Effector memory CD4-positive, alpha-beta T cell (primary cell): ENCODE data around the gene TFDP2.

Source experiments
- DNase-seq, 3 donors: peaks; one replicate each; pipeline ENCODE4 v3.0.0-alpha.2; 2020
- H3K27ac ChIP-seq: 2 replicates; pipeline ENCODE4 v1.7.0; 2013; ENCODE audit warnings: mild to moderate bottlenecking, low read length, moderate library complexity; ENCODE audit not compliant: insufficient read depth, poor library complexity, severe bottlenecking
- H3K27me3 ChIP-seq: replicated peaks from 2 replicates; pipeline ENCODE4 v1.7.0; 2013; ENCODE audit warnings: mild to moderate bottlenecking, low read length; ENCODE audit not compliant: insufficient read depth, control insufficient read depth, poor library complexity, severe bottlenecking
- H3K36me3 ChIP-seq: 2 replicates; pipeline ENCODE4 v1.7.0; 2013; ENCODE audit warnings: mild to moderate bottlenecking, low read length, moderate library complexity; ENCODE audit not compliant: control insufficient read depth, insufficient read depth
- H3K4me1 ChIP-seq: 2 replicates; pipeline ENCODE4 v1.7.0; 2013; ENCODE audit warnings: low read length, mild to moderate bottlenecking; ENCODE audit not compliant: control insufficient read depth, insufficient read depth, poor library complexity, severe bottlenecking
- H3K4me3 ChIP-seq: 2 replicates; pipeline ENCODE4 v1.7.0; 2013; ENCODE audit warnings: low read length, low read depth, mild to moderate bottlenecking; ENCODE audit not compliant: insufficient read depth, poor library complexity, severe bottlenecking
- H3K9me3 ChIP-seq: 2 replicates; pipeline ENCODE4 v1.7.0; 2013; ENCODE audit warnings: mild to moderate bottlenecking, low read length, moderate library complexity; ENCODE audit not compliant: control insufficient read depth

TFDP2 gene

DNA sequence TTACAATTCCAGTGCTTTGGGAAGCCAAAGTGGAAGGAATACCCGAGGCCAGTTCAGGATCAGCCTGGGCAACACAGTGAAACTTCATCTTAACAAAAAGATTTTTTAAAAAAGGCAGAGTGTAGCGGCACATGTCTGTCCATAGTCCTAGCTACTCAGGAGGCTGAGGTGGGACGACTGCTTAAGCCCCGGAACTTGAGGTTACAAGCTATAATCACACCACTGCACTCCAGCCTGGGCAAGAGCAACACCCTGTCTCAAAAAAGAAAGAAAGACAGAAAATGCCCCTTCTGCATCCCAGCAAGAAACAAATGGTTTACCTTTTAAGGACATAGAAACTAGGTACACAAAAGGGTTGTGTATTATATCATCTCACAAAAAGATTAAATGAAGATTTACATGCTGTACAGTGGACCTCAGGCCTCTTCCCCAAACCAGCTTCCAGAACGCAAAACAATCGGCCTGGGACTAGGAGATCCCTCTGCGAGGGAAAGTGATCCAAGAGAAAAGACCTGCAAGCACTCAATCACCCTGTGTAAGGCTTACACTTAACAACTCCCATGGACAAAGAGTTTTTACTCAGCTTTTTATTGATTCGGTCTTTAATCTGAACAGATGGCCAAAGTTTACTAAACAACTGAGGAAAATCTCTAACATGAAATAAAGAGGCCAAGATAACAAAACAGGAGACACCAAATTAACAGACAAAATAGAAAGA, 21.2 kb downstream of the TFDP2 start:
- Histone ChIP-seq H3K4me1 (no peaks in the 10 kb centered on the region), H3K9me3 (no peaks in the 10 kb centered on the region), H3K27ac (no peak overlapping the region), H3K27me3 (no peaks in the 10 kb centered on the region), H3K36me3 (no peaks in the 10 kb centered on the region), H3K4me3 (no peak overlapping the region)
- no peak for DNase-seq

DNA sequence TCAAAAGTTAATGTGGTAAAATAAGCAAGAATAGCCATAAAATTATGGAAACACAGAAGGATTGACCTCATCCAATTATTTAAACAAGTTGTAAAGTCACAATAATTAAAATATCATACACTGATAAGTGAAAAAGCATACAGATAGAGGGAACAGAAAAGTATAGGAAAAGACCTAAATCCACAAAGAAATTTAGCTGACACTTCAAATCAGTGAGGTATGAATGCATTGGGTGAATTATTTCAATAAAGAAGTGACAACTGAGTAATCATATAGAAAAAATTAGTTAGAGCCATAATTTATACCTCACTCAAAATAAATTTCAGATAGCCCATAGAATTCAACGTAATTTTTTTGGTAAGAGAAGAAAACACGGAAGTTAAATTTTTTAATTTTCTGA, 25.1 kb downstream of the TFDP2 start:
- Histone ChIP-seq H3K27ac (no peak overlapping the region), H3K36me3 (no peaks in the 10 kb centered on the region)

DNA sequence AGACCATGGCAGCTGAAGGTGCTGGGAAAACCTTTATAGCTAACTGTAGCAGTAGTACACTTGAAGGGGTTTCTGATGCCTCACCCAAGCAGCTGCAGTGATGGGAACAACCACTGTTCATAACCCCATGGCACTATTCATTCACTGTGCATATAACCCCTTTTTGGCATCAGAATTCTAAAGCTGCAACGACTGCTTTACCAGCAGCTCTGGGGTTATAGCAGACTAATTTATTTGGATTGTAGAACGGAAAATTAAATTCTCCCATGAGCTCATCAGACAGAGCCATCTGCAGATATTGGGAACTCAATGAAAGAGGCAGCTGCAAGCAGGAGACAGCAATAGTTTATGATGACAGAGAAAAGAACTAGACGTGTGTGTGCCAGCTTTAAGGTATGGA, 28.6 kb downstream of the TFDP2 start:
- H3K4me1 ChIP-seq = no peaks in the 10 kb centered on the region
- no peak overlapping the region for H3K4me3 ChIP-seq
- no peaks in the 10 kb centered on the region for H3K9me3 ChIP-seq
- H3K27ac ChIP-seq = no peak overlapping the region
- H3K27me3 ChIP-seq = no peaks in the 10 kb centered on the region
- no peak for DNase-seq
- H3K36me3 ChIP-seq = no peaks in the 10 kb centered on the region

More for the DNA sequence above, 25.1 kb downstream of the TFDP2 start:
- Histone ChIP-seq H3K9me3 (no peaks in the 10 kb centered on the region), H3K4me3 (no peak overlapping the region), H3K4me1 (no peaks in the 10 kb centered on the region), H3K27me3 (no peaks in the 10 kb centered on the region)
- DNase-seq = no peak

DNA sequence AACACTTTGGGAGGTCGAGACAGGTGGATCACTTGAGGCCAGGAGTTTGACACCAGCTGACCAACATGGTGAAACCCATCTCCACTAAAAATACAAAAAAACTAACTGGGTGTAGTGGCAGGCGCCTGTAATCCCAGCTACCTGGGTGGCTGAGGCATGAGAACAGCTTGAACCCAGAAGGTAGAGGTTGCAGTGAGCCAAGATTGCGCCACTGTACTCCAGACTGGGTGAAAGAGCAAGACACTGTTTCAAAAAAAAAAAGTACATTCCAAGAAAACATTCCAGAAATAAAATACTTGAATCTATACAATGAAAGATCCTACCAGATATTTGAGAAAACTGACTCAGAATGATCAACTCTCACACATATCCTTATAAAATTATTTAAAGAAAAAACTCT, 30.4 kb downstream of the TFDP2 start:
- no peak for DNase-seq
- Histone ChIP-seq H3K9me3 (no peaks in the 10 kb centered on the region), H3K27me3 (no peaks in the 10 kb centered on the region), H3K36me3 (no peaks in the 10 kb centered on the region), H3K4me1 (no peaks in the 10 kb centered on the region), H3K4me3 (no peak overlapping the region), H3K27ac (no peak overlapping the region)

DNA sequence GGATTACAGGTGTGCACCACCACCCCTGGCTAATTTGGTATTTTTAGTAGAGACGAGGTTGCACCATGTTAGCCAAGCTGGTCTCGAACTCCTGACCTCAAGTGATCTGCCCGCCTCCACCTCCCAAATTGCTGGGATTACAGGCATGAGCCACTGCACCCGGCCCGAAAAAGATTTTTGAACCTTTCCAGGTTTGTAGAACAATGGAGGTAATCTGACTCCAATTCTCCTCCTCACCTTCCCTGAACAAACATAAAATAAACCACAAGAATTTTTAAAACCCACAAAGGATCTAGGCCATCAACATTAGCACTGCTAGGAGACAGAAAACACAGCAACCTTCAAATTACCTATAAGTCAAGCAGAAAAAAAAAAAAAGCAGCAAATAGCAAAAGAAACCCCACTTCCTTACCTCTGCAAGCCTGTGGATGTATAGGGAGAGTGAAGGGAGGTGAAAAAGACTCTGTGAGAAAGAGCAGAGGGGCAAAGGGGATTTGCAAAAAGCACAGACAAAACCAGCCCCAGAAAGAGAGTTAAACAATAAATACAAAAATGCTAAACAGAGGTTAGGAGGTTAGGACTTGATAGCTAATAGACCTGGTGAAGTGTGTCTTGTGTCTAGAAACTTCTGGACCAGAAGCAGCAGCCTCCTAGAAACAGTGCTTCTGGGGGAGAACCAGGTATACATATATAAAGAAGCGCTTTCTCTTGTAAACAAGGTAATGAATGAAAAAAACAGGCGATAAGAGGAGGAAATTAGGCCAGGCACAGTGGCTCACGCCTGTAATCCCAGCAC, 32.1 kb downstream of the TFDP2 start:
- H3K4me1 ChIP-seq = no peaks in the 10 kb centered on the region
- H3K9me3 ChIP-seq = no peaks in the 10 kb centered on the region
- DNase-seq = no peak
- H3K36me3 ChIP-seq = no peaks in the 10 kb centered on the region
- no peak overlapping the region for H3K4me3 ChIP-seq
- no peak overlapping the region for H3K27ac ChIP-seq
- no peaks in the 10 kb centered on the region for H3K27me3 ChIP-seq

DNA sequence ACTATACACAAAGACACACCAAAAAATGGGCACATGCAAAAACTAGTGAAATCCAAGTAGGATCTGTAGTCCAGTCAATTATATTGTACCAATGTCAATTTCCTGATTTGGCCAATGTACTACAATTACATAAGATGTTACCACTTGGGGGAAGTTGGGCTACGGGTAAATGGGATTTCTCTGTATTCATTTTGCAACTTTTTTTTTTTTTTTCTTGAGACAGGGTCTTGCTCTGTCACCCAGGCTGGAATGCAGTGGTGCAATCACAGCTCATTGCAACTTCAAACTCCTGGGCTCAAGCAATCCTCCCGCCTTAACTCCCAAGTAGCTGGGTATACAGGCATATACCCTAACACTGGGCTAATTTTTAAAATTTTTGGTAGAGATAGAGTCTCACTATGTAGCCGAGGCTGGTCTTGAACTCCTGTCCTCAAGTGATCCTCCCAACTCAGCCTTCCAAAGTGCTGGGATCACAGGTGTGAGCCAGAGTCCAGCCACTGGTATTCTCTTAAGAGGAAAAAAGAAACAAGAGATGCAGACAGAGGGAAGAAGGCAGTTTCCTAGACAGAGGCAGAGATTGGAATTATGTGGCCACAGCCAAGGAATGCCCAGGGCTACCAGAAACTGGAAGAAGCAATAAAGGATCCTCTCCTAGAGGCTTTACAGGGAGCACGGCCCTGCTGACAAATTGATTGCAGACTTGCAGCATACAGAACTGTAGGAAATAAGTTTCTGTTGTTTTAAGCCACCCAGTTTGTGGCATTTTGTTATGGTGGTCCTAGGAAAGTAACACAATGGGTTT, 33.3 kb downstream of the TFDP2 start:
- no peaks in the 10 kb centered on the region for H3K27me3 ChIP-seq
- H3K4me1 ChIP-seq = no peaks in the 10 kb centered on the region
- no peak for DNase-seq
- no peaks in the 10 kb centered on the region for H3K36me3 ChIP-seq
- no peak overlapping the region for H3K4me3 ChIP-seq
- no peak overlapping the region for H3K27ac ChIP-seq
- H3K9me3 ChIP-seq = no peaks in the 10 kb centered on the region

DNA sequence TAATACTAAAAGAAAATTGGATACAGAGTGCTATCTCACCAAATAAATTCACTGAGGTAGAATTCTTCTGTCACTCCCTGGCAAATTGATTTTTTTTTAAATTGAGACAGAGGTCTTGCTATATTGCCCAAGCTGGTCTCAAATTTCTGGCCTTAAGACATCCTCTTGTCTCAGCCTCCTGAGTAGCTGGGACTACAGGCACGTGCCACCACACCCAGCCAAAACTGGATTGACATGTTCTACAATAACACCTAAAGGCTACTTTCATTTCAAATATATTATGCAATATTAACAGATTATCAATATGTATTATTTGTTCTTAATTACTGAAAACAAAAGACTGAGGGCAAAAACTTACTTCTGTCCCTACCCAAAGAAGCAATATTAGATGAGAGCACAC, 36.7 kb downstream of the TFDP2 start:
- H3K4me3 ChIP-seq = no peak overlapping the region
- no peaks in the 10 kb centered on the region for H3K27me3 ChIP-seq
- H3K4me1 ChIP-seq = no peaks in the 10 kb centered on the region
- no peaks in the 10 kb centered on the region for H3K36me3 ChIP-seq
- no peak for DNase-seq
- H3K27ac ChIP-seq = no peak overlapping the region
- H3K9me3 ChIP-seq = no peaks in the 10 kb centered on the region

DNA sequence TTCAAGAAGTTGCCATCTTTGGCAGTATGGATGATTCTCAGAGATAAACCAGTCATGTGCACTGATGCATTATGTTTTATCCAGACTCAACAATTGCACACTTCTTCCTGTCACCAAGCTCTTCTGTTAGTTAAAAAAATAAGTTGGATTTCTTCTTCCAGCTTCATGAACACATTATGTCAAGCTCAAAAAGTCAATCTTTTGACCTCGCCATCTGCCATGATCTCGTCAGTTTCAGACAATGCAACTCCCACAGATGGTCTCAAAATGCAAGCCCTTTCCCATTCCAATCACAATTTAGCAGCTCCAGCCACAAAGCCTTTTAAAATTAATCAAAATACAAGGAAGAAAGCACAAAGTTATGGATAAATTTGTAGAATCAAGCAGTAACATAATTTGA, 42.8 kb downstream of the TFDP2 start:
- Histone ChIP-seq H3K4me1 (no peaks in the 10 kb centered on the region), H3K27ac (no peak overlapping the region), H3K9me3 (no peaks in the 10 kb centered on the region), H3K27me3 (no peaks in the 10 kb centered on the region), H3K4me3 (no peak overlapping the region), H3K36me3 (no peaks in the 10 kb centered on the region)
- no peak for DNase-seq

DNA sequence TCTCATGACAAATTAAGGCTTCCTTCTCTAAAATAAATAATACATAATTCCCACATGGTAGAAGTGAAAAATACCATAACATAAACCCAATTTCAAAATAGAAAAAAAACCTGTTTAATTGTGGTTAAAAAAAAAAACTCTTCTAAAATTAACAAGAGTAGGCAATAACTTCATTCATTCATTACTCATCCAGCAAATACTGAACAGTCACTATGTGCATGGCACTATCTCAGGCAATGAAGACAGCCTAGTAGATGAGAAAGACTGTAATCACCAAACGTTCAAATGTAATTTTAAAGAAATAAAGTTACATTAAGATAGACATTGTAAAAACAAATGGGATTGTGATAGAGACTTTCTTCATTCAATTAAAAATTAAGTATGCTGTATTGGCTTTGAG, 43.4 kb downstream of the TFDP2 start:
- H3K27me3 ChIP-seq = no peaks in the 10 kb centered on the region
- H3K36me3 ChIP-seq = no peaks in the 10 kb centered on the region
- H3K27ac ChIP-seq = no peak overlapping the region
- DNase-seq = no peak
- H3K9me3 ChIP-seq = no peaks in the 10 kb centered on the region
- no peaks in the 10 kb centered on the region for H3K4me1 ChIP-seq
- H3K4me3 ChIP-seq = no peak overlapping the region

DNA sequence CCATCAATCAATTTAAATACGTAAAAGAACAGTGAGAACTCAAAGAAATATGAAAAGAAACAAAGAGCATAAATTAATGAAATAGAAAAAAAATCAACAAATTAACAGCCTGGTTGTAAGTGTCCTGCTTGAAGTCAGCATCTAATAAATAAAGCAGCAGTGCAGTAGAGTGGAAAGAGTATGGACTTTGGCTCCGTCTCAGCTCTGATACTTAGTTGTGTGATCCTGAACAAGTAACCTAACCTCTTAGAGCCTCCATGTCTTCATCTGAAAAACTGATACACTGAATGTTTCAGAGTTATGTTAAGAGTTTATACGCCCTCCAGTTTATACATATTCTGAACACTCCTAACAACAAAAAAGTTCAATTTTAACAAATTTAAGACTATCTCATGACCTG, 44.6 kb downstream of the TFDP2 start:
- Histone ChIP-seq H3K4me1 (no peaks in the 10 kb centered on the region), H3K27ac (no peak overlapping the region), H3K36me3 (no peaks in the 10 kb centered on the region), H3K9me3 (no peaks in the 10 kb centered on the region), H3K27me3 (no peaks in the 10 kb centered on the region), H3K4me3 (no peak overlapping the region)
- DNase-seq = no peak
